Adrenal gland (tissue), 12 donors: ENCODE data around the gene WNT4. TPM values are rescaled to one million over a fixed set of nuclear protein-coding genes. Genes with fewer than 3 reads are reported as not detected.
A peak's percentile ranks its signal among the peaks of the same experiment; 100 is the strongest.

Experiments used
- DNase-seq, 7 donors: peaks; one replicate each; pipeline ENCODE4 v3.0.0-alpha.2; 2019 to 2020
- H3K27ac ChIP-seq, 5 donors: fragments of 200-600 bp; sonication (generic) in 4 of 5; 1 replicate in 3 of 5; 2 replicates in 2 of 5; pipeline versions ENCODE4 v1.5.1 to v1.8.0; 2016 to 2020; ENCODE audit warnings: mild to moderate bottlenecking in 1 of 5
- H3K27me3 ChIP-seq: fragments of 200-600 bp; 2 replicates; pipeline ENCODE4 v1.8.0; 2021
- H3K36me3 ChIP-seq, 2 donors: fragments of 200-600 bp; replicated peaks in 1 of 2; 1 replicate in 1 of 2; 2 replicates in 1 of 2; pipeline versions ENCODE4 v1.5.1 to v1.8.0; 2018 to 2022
- H3K4me1 ChIP-seq, 2 donors: fragments of 200-600 bp; replicated peaks in 1 of 2; 1 replicate in 1 of 2; 2 replicates in 1 of 2; pipeline versions ENCODE4 v1.5.1 to v1.8.0; 2018 to 2021
- H3K4me3 ChIP-seq, 4 donors: fragments of 200-600 bp; sonication (generic) in 3 of 4; one replicate each; pipeline ENCODE4 v1.5.1; 2016 to 2018
- H3K9me3 ChIP-seq, 3 donors: fragments of 200-600 bp; sonication (generic) in 1 of 3; replicated peaks in 1 of 3; 1 replicate in 2 of 3; 2 replicates in 1 of 3; pipeline versions ENCODE4 v1.5.1 to v1.8.0; 2016 to 2021
- CTCF ChIP-seq, 6 experiments: fragments of 450-650 bp in 4 of 6; fragments of 200-600 bp in 2 of 6; sonication (generic) in 1 of 6; IDR thresholded peaks; 1 replicate in 5 of 6; 2 replicates in 1 of 6; pipeline versions ENCODE4 v1.5.1 to v1.8.0; 2016 to 2021; ENCODE audit warnings: antibody characterized with exemption in 6 of 6, mild to moderate bottlenecking in 2 of 6, moderate library complexity in 1 of 6
- POLR2A ChIP-seq, 2 donors: fragments of 450-650 bp; IDR thresholded peaks; one replicate each; pipeline ENCODE4 v1.6.1; 2017; ENCODE audit warnings: antibody characterized with exemption in 2 of 2, mild to moderate bottlenecking in 2 of 2, moderate library complexity in 1 of 2
- WGBS, 4 donors: extraction: QIAGEN DNeasy Blood & Tissue Kit in 2 of 4; methylation state at CpG; one replicate each; pipeline versions ENCODE4 v1.1.5 to v1.1.7; 2013 to 2017; 5-methylcytosine and 5-hydroxymethylcytosine counted together
- intact Hi-C, 2 donors: fragments of 100-400 bp; cut with DNase I; formaldehyde crosslinking; loops; one replicate each; pipeline versions ENCODE4 v1.14.1 to v1.15.0; 2022 to 2023
- polyA plus RNA-seq, 3 donors: library from polyadenylated mRNA; stranded (reverse); fragments of 200-250 nt in 2 of 3; fragments of 350-450 nt in 1 of 3; fragmentation: Illumina TruSeq in 1 of 3; extraction: RNeasy Lipid Tissue Mini Kit (QIAGEN cat#74804) in 1 of 3; gene quantifications; one replicate each; pipeline ENCODE4 v1.2.3, GENCODE V29; 2013 to 2014
- total RNA-seq, 9 donors: library from RNA; depleted of rRNA in 4 of 9; stranded (reverse); fragments of >200 nt in 4 of 9; fragments of 120-200 nt in 1 of 9; fragmentation: NEBNext Ultra II Directional in 1 of 9; extraction: Animal tissue kit (Norgen Biotek cat#: 25700) in 1 of 9; gene quantifications; one replicate each; pipeline versions ENCODE4 v1.1.0 to v1.2.4, GENCODE V29; 2013 to 2023
- donor health status: healthy with polysubstance abuse.
- donor health status: Bipolar disorder and iron deficiency.
- donor health status: DM: yes; HTN: yes; CAD: no.
- donor health status: DM: no; HTN: no; CAD: no.
- donor health status: DM: no; HTN: no; CAD: no.
- donor health status: DM: yes; HTN: yes; CAD: no.

WNT4 gene
- total and polyA plus RNA-seq, 12 donors = 2.3 to 39.6 (median 5.9) TPM

- WGBS, 4 donors = 84 to 91% (median 86%) methylated on average over 22 to 25 of the region's 25 CpGs
- no peak for DNase-seq
- no peaks in the 10 kb centered on the region for H3K4me1 ChIP-seq
- no peak overlapping the region for H3K27ac ChIP-seq
- no peak overlapping the region for H3K4me3 ChIP-seq
- H3K9me3 ChIP-seq = no peaks in the 10 kb centered on the region
- no peaks in the 10 kb centered on the region for H3K36me3 ChIP-seq
- no peak for TF ChIP-seq CTCF (IDR thresholded peaks at IDR 0.05)
- TF ChIP-seq POLR2A (IDR thresholded peaks at IDR 0.05) = no peak
- H3K27me3 ChIP-seq = no peaks in the 10 kb centered on the region
- intact Hi-C loops = no loop called here
These were observed 11.0 kb upstream of the WNT4 start for GRCh38 chr1:22153660-22154437.

- no peaks in the 10 kb centered on the region for H3K36me3 ChIP-seq
- H3K27me3 ChIP-seq = no peaks in the 10 kb centered on the region
- H3K9me3 ChIP-seq = no peaks in the 10 kb centered on the region
- no peaks in the 10 kb centered on the region for H3K4me1 ChIP-seq
- intact Hi-C loops = no loop called here
- H3K27ac ChIP-seq = no peak overlapping the region
- WGBS, 4 donors = 74 to 96% (median 87%) methylated on average over 5 to 6 of the region's 6 CpGs
- no peak for DNase-seq
- TF ChIP-seq CTCF (IDR thresholded peaks at IDR 0.05) = no peak
- TF ChIP-seq POLR2A (IDR thresholded peaks at IDR 0.05) = no peak
- H3K4me3 ChIP-seq = no peak overlapping the region
These were observed 8.0 kb upstream of the WNT4 start for GRCh38 chr1:22150923-22151322.

GRCh38 chr1:22142315-22143064 is 407 bp downstream of the WNT4 start:
- Histone ChIP-seq H3K27ac (peak overlapping the region in 2 of 5 donors; percentile 36 to 72), H3K4me1 (peaks cover 12 to 13% of the 10 kb centered on the region in 2 donors), H3K27me3 (no peaks in the 10 kb centered on the region), H3K36me3 (no peaks in the 10 kb centered on the region), H3K9me3 (no peaks in the 10 kb centered on the region), H3K4me3 (peak overlapping the region in 2 of 4 donors; percentile 26 to 68)
- 1 to 2% (median 1%) methylated on average over 10 to 102 of the region's 102 CpGs for whole genome bisulfite sequencing, 4 donors
- peak in 2 of 7 donors; percentile 38 to 46 for DNase-seq
- intact Hi-C loops = no loop called here
- TF ChIP-seq CTCF (IDR thresholded peaks at IDR 0.05) (peak in 1 of 6 experiments; percentile 6), POLR2A (IDR thresholded peaks at IDR 0.05) (no peak)

- Histone ChIP-seq H3K9me3 (no peaks in the 10 kb centered on the region), H3K4me3 (peak overlapping the region in 2 of 4 donors; percentile 26 to 68), H3K27ac (peak overlapping the region in 2 of 5 donors; percentile 36 to 72), H3K4me1 (peaks cover 12 to 13% of the 10 kb centered on the region in 2 donors), H3K36me3 (no peaks in the 10 kb centered on the region), H3K27me3 (no peaks in the 10 kb centered on the region)
- no peak for TF ChIP-seq CTCF (IDR thresholded peaks at IDR 0.05)
- no peak for TF ChIP-seq POLR2A (IDR thresholded peaks at IDR 0.05)
- intact Hi-C loops = no loop called here
- WGBS, 4 donors = 8 to 18% (median 10%) methylated on average over 11 to 28 of the region's 28 CpGs
- DNase-seq = peak in 1 of 7 donors; percentile 17
These were observed 1.2 kb downstream of the WNT4 start for GRCh38 chr1:22141554-22142314.
